Heart left ventricle (tissue), 16 donors: ENCODE data around the gene MLPH. TPM values are rescaled to one million over a fixed set of nuclear protein-coding genes. Genes with fewer than 3 reads are reported as not detected.

Experiments used
- ATAC-seq, 4 donors: fragments of 200-7000 bp; cut with Tn5 transposase; one replicate each; pipeline ENCODE4 v1.9.1; 2020 to 2022; ENCODE audit warnings: moderate library complexity in 4 of 4, mild to moderate bottlenecking in 3 of 4, moderate number of reproducible peaks in 1 of 4
- DNase-seq, 5 donors: peaks; one replicate each; pipeline ENCODE4 v3.0.0-alpha.2; 2020
- H3K27ac ChIP-seq, 12 donors: fragments of 200-600 bp; sonication (generic) in 4 of 12; one replicate each; pipeline versions ENCODE4 v1.5.0 to v1.8.0; 2016 to 2022; ENCODE audit warnings: mild to moderate bottlenecking in 2 of 12
- H3K27me3 ChIP-seq, 9 donors: fragments of 200-600 bp; sonication (generic) in 2 of 9; one replicate each; pipeline versions ENCODE4 v1.5.1 to v1.8.0; 2016 to 2022; ENCODE audit warnings: mild to moderate bottlenecking in 3 of 9
- H3K36me3 ChIP-seq, 9 donors: fragments of 200-600 bp; sonication (generic) in 2 of 9; one replicate each; pipeline versions ENCODE4 v1.5.0 to v1.8.0; 2018 to 2022; ENCODE audit warnings: mild to moderate bottlenecking in 2 of 9
- H3K4me1 ChIP-seq, 12 donors: fragments of 200-600 bp; sonication (generic) in 4 of 12; one replicate each; pipeline versions ENCODE4 v1.5.0 to v1.8.0; 2016 to 2022; ENCODE audit warnings: mild to moderate bottlenecking in 3 of 12
- H3K4me3 ChIP-seq, 12 donors: fragments of 200-600 bp; sonication (generic) in 4 of 12; one replicate each; pipeline versions ENCODE4 v1.5.0 to v1.8.0; 2017 to 2022; ENCODE audit warnings: mild to moderate bottlenecking in 9 of 12, moderate library complexity in 4 of 12
- H3K9me3 ChIP-seq, 12 donors: fragments of 200-600 bp; sonication (generic) in 4 of 12; one replicate each; pipeline versions ENCODE4 v1.5.0 to v1.8.0; 2016 to 2022; ENCODE audit warnings: mild to moderate bottlenecking in 1 of 12
- CTCF ChIP-seq, 12 donors: fragments of 200-600 bp; sonication (generic) in 4 of 12; IDR thresholded peaks; one replicate each; pipeline versions ENCODE4 v1.5.0 to v1.8.0; 2018 to 2022; ENCODE audit warnings: antibody characterized with exemption in 12 of 12, mild to moderate bottlenecking in 5 of 12
- POLR2A ChIP-seq, 2 donors: fragments of 450-650 bp; IDR thresholded peaks; one replicate each; pipeline ENCODE4 v1.6.1; 2017; ENCODE audit warnings: antibody characterized with exemption in 2 of 2, mild to moderate bottlenecking in 2 of 2, moderate library complexity in 2 of 2
- WGBS, 4 donors: extraction: QIAGEN DNeasy Blood & Tissue Kit in 2 of 4; methylation state at CpG; one replicate each; pipeline versions ENCODE4 v1.1.5 to v1.1.7; 2013 to 2018; 5-methylcytosine and 5-hydroxymethylcytosine counted together
- intact Hi-C, 10 donors: fragments of 100-400 bp; cut with DNase I; formaldehyde crosslinking; loops; one replicate each; pipeline versions ENCODE4 v1.11.1 to v1.14.2; 2022
- polyA plus RNA-seq, 2 donors: library from polyadenylated mRNA; stranded (reverse); fragments of 200-250 nt; gene quantifications; one replicate each; pipeline ENCODE4 v1.2.3, GENCODE V29; 2013
- total RNA-seq, 9 donors: library from RNA; depleted of rRNA in 2 of 9; stranded (reverse); fragments of >200 nt in 2 of 9; fragmentation: NEBNext Ultra II Directional in 3 of 9; extraction: Animal tissue kit (Norgen Biotek cat#: 25700) in 3 of 9; gene quantifications; one replicate each; pipeline versions ENCODE4 v1.1.0 to v1.2.4, GENCODE V29; 2016 to 2023
- donor health status: ischemic (EF 13 %, LVEDD 7.1; RV severe dilation, severe dysfunction).
- donor health status: healthy with polysubstance abuse.
- donor health status: DM: no; HTN: yes; CAD: no.
- donor health status: DM: no; HTN: no; CAD: no.
- donor health status: ischemic (EF 25% LVEDD 6.9; RV normal size, moderate dysfunction).
- donor health status: ischemic (EF 25% LVEDD 5.7; RV mildly dilated, moderate dysfunction).
- donor health status: healthy.
- donor health status: DM: yes; HTN: yes; CAD: no.
- donor health status: ischemic (EF 35%, LVEDD 5.7; RV mildly dilated, moderate dysfunction).
- donor health status: nonischemic (EF 11% LVEDD 7.7; RV severe dilation, severe dysfunction).
- donor health status: DM: yes; HTN: yes; CAD: no.
- donor health status: PGD.
- donor health status: ischemic (EF 29% LVEDD 5.4; RV normal size, mild dysfunction).
- donor health status: nonischemic (EF 23%, LVEDD 6.1; RV moderate dilation, normal function).

MLPH gene
- total and polyA plus RNA-seq, 11 donors: 18.3 to 60.3 (median 30.7) TPM

- peaks cover 0 to 5% (median 0%) of the 10 kb centered on the region in 9 donors for H3K36me3 ChIP-seq
- H3K9me3 ChIP-seq: no peaks in the 10 kb centered on the region
- peaks cover 0 to 31% (median 17%) of the 10 kb centered on the region in 12 donors for H3K4me1 ChIP-seq
- DNase-seq (no peak), ATAC-seq (no peak)
- 85 to 92% (median 88%) methylated on average over 1 of the region's 1 CpG for WGBS, 4 donors
- intact Hi-C loops: loop anchor here in 5 of 10 donors (5.0 to 10.0 kb wide), 5 partner anchors 34 to 237 kb away; no protein-coding TSS in a partner anchor
- H3K27me3 ChIP-seq: no peaks in the 10 kb centered on the region
- no peak overlapping the region for H3K4me3 ChIP-seq
- TF ChIP-seq POLR2A (IDR thresholded peaks at IDR 0.05) (no peak), CTCF (IDR thresholded peaks at IDR 0.05) (no peak)
- no peak overlapping the region for H3K27ac ChIP-seq
These were observed 30.9 kb downstream of the MLPH start for GRCh38 chr2:237517990-237518389.

GRCh38 chr2:237519506-237520245 is 32.6 kb downstream of the MLPH start:
- WGBS, 4 donors: 76 to 80% (median 79%) methylated on average over 13 to 14 of the region's 14 CpGs

GRCh38 chr2:237520290-237520689 is 33.2 kb downstream of the MLPH start:
- H3K4me1 ChIP-seq: peaks cover 0 to 9% (median 3%) of the 10 kb centered on the region in 12 donors
- H3K27me3 ChIP-seq: no peaks in the 10 kb centered on the region
- no peaks in the 10 kb centered on the region for H3K9me3 ChIP-seq
- ATAC-seq (no peak), DNase-seq (no peak)
- no peak for TF ChIP-seq POLR2A (IDR thresholded peaks at IDR 0.05)
- TF ChIP-seq CTCF (IDR thresholded peaks at IDR 0.05): no peak
- WGBS, 4 donors: 85 to 92% (median 90%) methylated on average over 6 of the region's 6 CpGs
- no peak overlapping the region for H3K27ac ChIP-seq
- peaks cover 0 to 5% (median 0%) of the 10 kb centered on the region in 9 donors for H3K36me3 ChIP-seq
- no peak overlapping the region for H3K4me3 ChIP-seq
- intact Hi-C loops: no loop called here

More at GRCh38 chr2:237519506-237520245, 32.6 kb downstream of the MLPH start:
- H3K36me3 ChIP-seq: peaks cover 0 to 5% (median 0%) of the 10 kb centered on the region in 9 donors
- peaks cover 0 to 15% (median 9%) of the 10 kb centered on the region in 12 donors for H3K4me1 ChIP-seq
- TF ChIP-seq POLR2A (IDR thresholded peaks at IDR 0.05) (no peak), CTCF (IDR thresholded peaks at IDR 0.05) (no peak)
- no peak for ATAC-seq
- no peaks in the 10 kb centered on the region for H3K27me3 ChIP-seq
- intact Hi-C loops: loop anchor here in 5 of 10 donors (5.0 to 10.0 kb wide), 5 partner anchors 33 to 235 kb away; no protein-coding TSS in a partner anchor
- no peak overlapping the region for H3K27ac ChIP-seq
- H3K4me3 ChIP-seq: no peak overlapping the region
- H3K9me3 ChIP-seq: no peaks in the 10 kb centered on the region
- no peak for DNase-seq

- no peaks in the 10 kb centered on the region for H3K27me3 ChIP-seq
- H3K4me3 ChIP-seq: no peak overlapping the region
- intact Hi-C loops: no loop called here
- ATAC-seq (no peak), DNase-seq (peak in 1 of 5 donors; percentile 15)
- no peak for TF ChIP-seq POLR2A (IDR thresholded peaks at IDR 0.05)
- TF ChIP-seq CTCF (IDR thresholded peaks at IDR 0.05): no peak
- H3K9me3 ChIP-seq: no peaks in the 10 kb centered on the region
- H3K4me1 ChIP-seq: no peaks in the 10 kb centered on the region
- no peak overlapping the region for H3K27ac ChIP-seq
- H3K36me3 ChIP-seq: peaks cover 0 to 21% (median 12%) of the 10 kb centered on the region in 9 donors
- 63 to 68% (median 63%) methylated on average over 5 to 6 of the region's 6 CpGs for WGBS, 4 donors
These were observed 37.6 kb downstream of the MLPH start for GRCh38 chr2:237524631-237525030.
